Progenitor cell of endocrine pancreas (in vitro differentiated cells): ENCODE data around the gene SLC27A2. TPM values are rescaled to one million over a fixed set of nuclear protein-coding genes. Genes with fewer than 3 reads are reported as not detected.

Experiments
- DNase-seq: peaks from one replicate; pipeline ENCODE4 v3.0.0; 2021; ENCODE audit warnings: low spot score; ENCODE audit not compliant: unreplicated experiment
- H3K27ac Mint-ChIP-seq: 2 replicates; pipeline ENCODE4 v1.8.0; 2021; ENCODE audit warnings: mild to moderate bottlenecking, moderate library complexity, mixed read lengths
- H3K27me3 Mint-ChIP-seq: 2 replicates; pipeline ENCODE4 v1.8.0; 2021; ENCODE audit warnings: mixed read lengths
- H3K36me3 Mint-ChIP-seq: 2 replicates; pipeline ENCODE4 v1.8.0; 2022; ENCODE audit warnings: mixed read lengths; ENCODE audit not compliant: insufficient read depth
- H3K4me1 Mint-ChIP-seq: 2 replicates; pipeline ENCODE4 v1.8.0; 2021; ENCODE audit warnings: low read depth, mixed read lengths
- H3K4me3 Mint-ChIP-seq: 2 replicates; pipeline ENCODE4 v1.8.0; 2021; ENCODE audit warnings: low read depth, mild to moderate bottlenecking, moderate library complexity, mixed read lengths
- H3K9me3 Mint-ChIP-seq: 2 replicates; pipeline ENCODE4 v1.8.0; 2021; ENCODE audit warnings: low read depth, mixed read lengths
- total RNA-seq: library from RNA; stranded (reverse); gene quantifications from 2 replicates; pipeline ENCODE4 v1.2.1, GENCODE V29; 2021
- TF ChIP-seq, protein P1 (sequence below): fragments of 200-600 bp; sonication (generic); IDR thresholded peaks from one replicate; pipeline ENCODE4 v1.5.0; 2021; ENCODE audit warnings: antibody characterized with exemption, mild to moderate bottlenecking; ENCODE audit not compliant: unreplicated experiment

Gene SLC27A2
- total RNA-seq, 1 donor from 2014 or later, result 10.6 TPM

GRCh38 chr15:50277370-50277769, 95.4 kb downstream of the SLC27A2 start:
- no peak for DNase-seq
- TF ChIP-seq, protein P1, sequence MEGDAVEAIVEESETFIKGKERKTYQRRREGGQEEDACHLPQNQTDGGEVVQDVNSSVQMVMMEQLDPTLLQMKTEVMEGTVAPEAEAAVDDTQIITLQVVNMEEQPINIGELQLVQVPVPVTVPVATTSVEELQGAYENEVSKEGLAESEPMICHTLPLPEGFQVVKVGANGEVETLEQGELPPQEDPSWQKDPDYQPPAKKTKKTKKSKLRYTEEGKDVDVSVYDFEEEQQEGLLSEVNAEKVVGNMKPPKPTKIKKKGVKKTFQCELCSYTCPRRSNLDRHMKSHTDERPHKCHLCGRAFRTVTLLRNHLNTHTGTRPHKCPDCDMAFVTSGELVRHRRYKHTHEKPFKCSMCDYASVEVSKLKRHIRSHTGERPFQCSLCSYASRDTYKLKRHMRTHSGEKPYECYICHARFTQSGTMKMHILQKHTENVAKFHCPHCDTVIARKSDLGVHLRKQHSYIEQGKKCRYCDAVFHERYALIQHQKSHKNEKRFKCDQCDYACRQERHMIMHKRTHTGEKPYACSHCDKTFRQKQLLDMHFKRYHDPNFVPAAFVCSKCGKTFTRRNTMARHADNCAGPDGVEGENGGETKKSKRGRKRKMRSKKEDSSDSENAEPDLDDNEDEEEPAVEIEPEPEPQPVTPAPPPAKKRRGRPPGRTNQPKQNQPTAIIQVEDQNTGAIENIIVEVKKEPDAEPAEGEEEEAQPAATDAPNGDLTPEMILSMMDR, result no peak
- Mint-ChIP-seq H3K27me3 (no peaks in the 10 kb centered on the region), H3K9me3 (no peaks in the 10 kb centered on the region), H3K27ac (no peak overlapping the region), H3K4me1 (no peaks in the 10 kb centered on the region), H3K4me3 (no peak overlapping the region), H3K36me3 (peaks cover 6% of the 10 kb centered on the region)

DNA sequence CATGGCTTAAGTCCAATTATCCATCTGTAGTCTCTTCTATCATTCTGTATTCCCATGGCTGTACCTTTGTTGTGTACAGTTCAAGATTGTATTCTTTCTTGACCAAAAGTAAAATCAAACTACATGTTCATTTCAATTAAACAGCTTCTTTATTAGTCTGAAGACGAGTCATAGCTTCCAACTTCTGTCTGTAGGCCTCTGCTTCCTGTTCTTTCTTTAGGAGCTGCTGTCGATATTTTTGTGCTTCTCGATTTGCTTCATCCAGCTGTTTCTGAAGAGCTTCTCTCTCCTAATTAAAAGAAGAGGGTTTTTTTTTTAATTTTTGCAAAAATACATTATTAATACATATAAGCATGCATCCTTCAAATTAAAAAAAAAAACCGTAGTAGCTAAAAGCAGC, 96.5 kb downstream of the SLC27A2 start:
- no peaks in the 10 kb centered on the region for H3K4me1 Mint-ChIP-seq
- no peaks in the 10 kb centered on the region for H3K9me3 Mint-ChIP-seq
- no peak overlapping the region for H3K4me3 Mint-ChIP-seq
- no peak for DNase-seq
- H3K27me3 Mint-ChIP-seq, result no peaks in the 10 kb centered on the region
- H3K27ac Mint-ChIP-seq, result no peak overlapping the region
- TF ChIP-seq, protein P1, result no peak
- peaks cover 6% of the 10 kb centered on the region for H3K36me3 Mint-ChIP-seq

- Mint-ChIP-seq H3K4me1 (no peaks in the 10 kb centered on the region), H3K9me3 (no peaks in the 10 kb centered on the region), H3K36me3 (peaks cover 7% of the 10 kb centered on the region), H3K27me3 (no peaks in the 10 kb centered on the region), H3K27ac (no peak overlapping the region), H3K4me3 (no peak overlapping the region)
- TF ChIP-seq, protein P1, result no peak
- DNase-seq, result no peak
These were observed 98.3 kb downstream of the SLC27A2 start for GRCh38 chr15:50280271-50280670.

DNA sequence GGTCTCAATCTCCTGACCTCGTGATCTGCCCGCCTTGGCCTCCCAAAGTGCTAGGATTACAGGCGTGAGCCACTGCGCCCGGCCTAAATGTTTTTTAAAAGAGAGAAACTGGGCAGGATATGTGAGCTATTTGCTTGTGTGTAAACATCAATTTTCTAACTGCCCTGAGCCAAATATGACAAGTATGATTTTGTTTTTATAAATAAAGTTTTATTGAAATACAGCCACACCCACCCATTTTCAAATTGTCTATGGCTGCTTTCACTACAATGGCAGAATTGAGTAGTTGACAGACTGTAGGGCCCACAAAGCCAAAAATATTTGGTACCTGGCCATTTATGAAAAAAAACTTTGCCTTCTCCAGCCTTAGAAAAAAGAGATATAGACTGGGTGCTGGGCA, 99.4 kb downstream of the SLC27A2 start:
- peaks cover 7% of the 10 kb centered on the region for H3K36me3 Mint-ChIP-seq
- H3K27ac Mint-ChIP-seq, result no peak overlapping the region
- H3K9me3 Mint-ChIP-seq, result no peaks in the 10 kb centered on the region
- H3K27me3 Mint-ChIP-seq, result no peaks in the 10 kb centered on the region
- TF ChIP-seq, protein P1, result no peak
- no peak for DNase-seq
- H3K4me3 Mint-ChIP-seq, result no peak overlapping the region
- H3K4me1 Mint-ChIP-seq, result no peaks in the 10 kb centered on the region

Other genes starting within 250 kb of the SLC27A2 start
- 0.95 and 0.98 TPM in 2 replicates for gene ATP8B4, start 63.0 kb upstream of the SLC27A2 start, total RNA-seq
- not detected in 2 replicates for gene HDC, start 83.5 kb downstream of the SLC27A2 start, total RNA-seq
- 34.6 and 41.7 TPM in 2 replicates for gene GABPB1, start 173.0 kb downstream of the SLC27A2 start, total RNA-seq
- gene USP8, start 242.2 kb downstream of the SLC27A2 start, total RNA-seq, result 57.5 and 59.8 TPM in 2 replicates